Pulmonary artery endothelial cell (primary cell): Measurements from ENCODE around the gene ADGRG1. TPM values are rescaled to one million over a fixed set of nuclear protein-coding genes. Genes with fewer than 3 reads are reported as not detected.
A peak's percentile ranks its signal among the peaks of the same experiment; 100 is the strongest.
"Not testable (repeated sequence)": the region's sequence is repeated elsewhere in the genome, so short reads cannot be mapped to it uniquely, and the experiment has no call there.

Experiments used
- DNase-seq: peaks from one replicate; pipeline ENCODE4 v3.0.0-alpha.2; 2011; ENCODE audit warnings: low read depth, low spot score
- total RNA-seq: library from RNA; depleted of rRNA; stranded (reverse); fragments of >200 nt; gene quantifications from 2 replicates; pipeline ENCODE4 v1.2.3, GENCODE V29; 2014

Gene ADGRG1
- 22.8 and 32.1 TPM in 2 replicates for total RNA-seq

GRCh38 chr16:57628008-57628781 lies at the start of gene ADGRG1:
Gene ADGRG1, plus strand, starts transcription at chr16:57628630. Its CDS starts 21,658 bp downstream, at chr16:57650288.
- peak; percentile 87 for DNase-seq

DNA sequence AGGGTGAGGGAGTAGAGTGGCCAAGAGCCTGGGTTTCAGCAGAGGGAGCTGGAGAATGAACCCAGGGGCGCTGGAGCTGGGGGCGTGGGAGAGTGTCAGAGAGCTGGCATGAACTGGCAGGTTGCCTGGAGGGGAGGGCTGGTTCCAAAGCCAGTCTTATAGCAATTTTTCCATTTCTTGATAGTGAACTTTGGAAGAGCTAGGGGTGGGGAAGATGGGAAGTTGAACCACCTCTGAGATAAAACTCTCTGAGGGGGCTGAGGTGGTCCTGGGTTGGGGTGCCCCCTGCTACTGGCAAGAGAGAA lies 49.1 kb upstream of the ADGRG1 start:
- DNase-seq = no peak

DNA sequence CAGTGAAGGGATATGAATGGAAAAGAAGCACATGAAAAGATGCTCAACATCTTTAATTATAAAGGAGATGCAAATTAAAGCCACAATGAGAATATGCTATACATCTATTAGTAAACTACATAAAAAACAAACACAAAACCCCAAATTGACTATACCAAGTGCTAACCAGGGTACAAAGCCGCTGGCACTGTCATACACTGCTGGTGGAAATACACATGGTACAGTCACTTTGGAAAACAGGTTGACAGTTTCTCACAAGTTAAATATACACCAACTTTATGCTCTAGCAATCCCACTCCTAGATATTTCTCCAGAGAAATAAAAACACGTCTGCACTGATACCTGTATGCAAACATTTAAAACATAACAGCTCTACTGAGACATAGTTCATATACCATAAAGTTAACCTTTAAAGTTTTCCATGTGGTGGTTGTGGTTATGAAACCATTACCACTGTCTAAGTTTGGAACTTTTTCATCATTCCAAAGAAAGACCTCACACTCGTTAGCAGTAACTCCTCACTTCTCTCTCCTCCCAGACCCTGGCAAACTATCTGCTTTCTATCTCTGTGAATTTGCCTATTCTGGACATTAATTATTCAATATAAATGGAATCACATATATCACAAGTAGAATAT lies 43.3 kb upstream of the ADGRG1 start:
- DNase-seq = no peak

DNA sequence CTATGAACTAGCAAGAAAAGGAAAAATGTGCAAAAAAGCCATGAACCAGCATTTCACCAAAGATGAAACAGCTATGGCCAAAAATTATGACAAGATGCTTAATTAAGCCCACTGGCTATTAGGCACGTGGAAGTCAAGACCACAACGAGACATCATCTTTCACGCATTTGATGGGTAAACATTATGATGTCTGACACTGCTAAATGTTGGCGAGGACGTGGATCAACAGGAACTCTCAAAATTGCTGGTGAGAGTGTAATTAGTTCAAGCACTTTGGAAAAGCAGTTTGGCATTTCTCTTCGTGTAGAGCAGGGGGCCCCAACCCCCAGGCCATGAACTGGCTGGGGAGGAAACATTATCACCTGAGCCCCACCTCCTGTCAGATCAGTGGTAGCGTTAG lies 39.6 kb upstream of the ADGRG1 start:
- no peak for DNase-seq

- no peak for DNase-seq
These were observed 39.1 kb upstream of the ADGRG1 start for GRCh38 chr16:57589374-57589773.

DNA sequence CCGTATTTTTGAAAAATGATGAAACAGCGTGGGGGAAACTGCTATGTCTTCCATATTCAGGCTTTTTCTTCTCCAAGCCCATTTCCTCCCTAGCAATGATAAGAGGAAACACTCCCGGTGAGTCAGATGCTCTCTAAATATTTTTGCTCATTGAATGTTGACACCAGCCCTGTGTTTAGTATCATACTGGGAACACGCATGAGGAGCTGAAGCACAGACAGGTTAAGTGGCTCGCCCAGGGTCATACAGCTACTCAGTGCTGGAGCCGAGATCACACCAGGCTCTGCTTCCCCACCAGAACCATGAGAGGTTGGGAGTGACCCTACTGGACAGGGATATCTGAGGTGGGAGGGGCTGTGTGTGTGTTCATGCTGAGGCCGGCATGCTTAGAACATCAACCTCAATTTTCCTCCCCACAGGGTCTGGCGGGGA lies 37.8 kb upstream of the ADGRG1 start:
- DNase-seq = no peak

GRCh38 chr16:57591086-57591869 lies 37.2 kb upstream of the ADGRG1 start:
- peak; percentile 29 for DNase-seq

DNA sequence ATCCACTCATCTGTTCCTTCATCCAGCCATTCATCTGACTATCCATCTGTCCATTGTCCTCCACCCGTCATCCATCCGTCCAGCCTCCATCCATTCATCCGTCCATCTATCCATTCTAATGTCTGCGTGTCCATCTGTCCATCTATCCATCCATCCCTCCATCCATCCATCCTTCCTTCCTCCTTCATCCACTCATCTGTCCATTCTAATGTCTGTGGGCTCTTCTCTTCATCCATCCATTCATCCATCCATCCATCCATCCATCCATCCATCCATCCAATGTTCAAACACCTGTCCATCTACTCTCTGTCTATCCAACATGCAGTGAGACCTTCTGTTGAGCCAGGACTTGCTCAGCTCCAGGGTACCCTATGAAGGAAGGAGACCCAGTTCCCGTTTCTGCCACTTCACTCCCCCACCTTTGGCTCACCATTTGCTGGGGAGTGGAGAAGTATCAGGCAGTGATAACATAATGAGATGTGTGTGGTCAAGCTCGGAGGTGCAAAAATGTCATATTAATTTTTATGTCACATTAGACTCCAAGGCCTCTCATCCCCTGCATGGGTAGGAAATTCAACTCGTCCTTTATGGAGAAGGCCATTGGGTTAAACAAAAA lies 36.5 kb upstream of the ADGRG1 start:
- no peak for DNase-seq

GRCh38 chr16:57592591-57593003 lies 35.8 kb upstream of the ADGRG1 start:
- no peak for DNase-seq

DNA sequence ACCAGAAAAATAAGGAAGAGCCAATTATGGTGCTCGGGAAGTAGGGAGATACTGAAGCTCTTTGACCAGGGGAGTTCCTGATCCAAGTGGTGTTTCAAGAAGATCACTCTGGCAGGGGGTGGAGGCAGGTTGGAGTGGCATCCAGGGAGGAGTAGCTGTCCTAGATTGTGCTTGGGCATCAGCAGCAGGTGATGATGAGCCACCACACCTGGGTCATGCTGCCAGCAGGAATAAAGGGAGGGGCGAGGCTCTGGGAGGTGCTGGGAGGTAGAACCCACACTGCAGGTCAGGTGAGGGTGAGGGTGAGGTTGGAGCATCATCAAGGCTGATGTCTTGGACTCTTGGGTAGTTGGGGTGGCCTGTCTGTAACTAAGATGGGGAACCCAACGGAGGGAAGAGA lies 35.4 kb upstream of the ADGRG1 start:
- no peak for DNase-seq

GRCh38 chr16:57593990-57594389 lies 34.4 kb upstream of the ADGRG1 start:
- no peak for DNase-seq

GRCh38 chr16:57594531-57595031 lies 33.8 kb upstream of the ADGRG1 start:
- no peak for DNase-seq

DNA sequence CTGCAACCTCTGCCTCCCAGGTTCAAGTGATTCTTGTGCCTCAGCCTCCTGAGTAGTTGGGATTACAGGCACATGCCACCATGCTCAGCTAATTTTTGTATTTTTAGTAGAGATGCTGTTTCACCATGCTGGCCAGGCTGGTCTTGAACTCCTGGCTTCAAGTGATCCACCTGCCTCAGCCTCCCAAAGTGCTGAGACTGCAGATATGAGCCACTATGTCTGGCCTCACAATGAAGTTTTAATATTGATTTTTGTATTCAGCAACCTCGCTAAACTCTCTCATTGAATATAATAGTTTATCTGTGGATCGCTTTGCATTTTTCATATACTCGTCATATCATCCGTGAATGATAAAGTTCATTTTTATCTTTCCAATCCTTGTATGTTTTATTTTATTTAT lies 32.2 kb upstream of the ADGRG1 start:
- DNase-seq = not testable (repeated sequence)

DNA sequence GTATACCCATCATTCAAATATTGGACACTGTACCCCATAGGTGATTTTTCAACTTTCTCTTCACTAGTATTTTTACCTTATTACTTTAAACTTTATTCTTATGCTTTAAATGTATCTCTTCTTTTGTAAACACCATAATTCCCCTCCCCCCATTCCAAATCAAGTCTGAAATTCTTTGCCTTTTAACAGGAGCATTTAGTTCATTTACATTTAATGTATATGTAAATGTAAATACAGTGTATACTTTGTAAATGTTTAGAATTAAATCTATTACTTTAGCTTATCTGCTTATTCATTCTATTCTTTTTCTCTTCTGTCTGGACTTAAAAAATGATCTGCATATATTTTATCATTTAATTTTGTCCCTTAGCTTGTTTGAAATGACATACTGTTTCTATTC lies 30.0 kb upstream of the ADGRG1 start:
- DNase-seq = no peak

DNA sequence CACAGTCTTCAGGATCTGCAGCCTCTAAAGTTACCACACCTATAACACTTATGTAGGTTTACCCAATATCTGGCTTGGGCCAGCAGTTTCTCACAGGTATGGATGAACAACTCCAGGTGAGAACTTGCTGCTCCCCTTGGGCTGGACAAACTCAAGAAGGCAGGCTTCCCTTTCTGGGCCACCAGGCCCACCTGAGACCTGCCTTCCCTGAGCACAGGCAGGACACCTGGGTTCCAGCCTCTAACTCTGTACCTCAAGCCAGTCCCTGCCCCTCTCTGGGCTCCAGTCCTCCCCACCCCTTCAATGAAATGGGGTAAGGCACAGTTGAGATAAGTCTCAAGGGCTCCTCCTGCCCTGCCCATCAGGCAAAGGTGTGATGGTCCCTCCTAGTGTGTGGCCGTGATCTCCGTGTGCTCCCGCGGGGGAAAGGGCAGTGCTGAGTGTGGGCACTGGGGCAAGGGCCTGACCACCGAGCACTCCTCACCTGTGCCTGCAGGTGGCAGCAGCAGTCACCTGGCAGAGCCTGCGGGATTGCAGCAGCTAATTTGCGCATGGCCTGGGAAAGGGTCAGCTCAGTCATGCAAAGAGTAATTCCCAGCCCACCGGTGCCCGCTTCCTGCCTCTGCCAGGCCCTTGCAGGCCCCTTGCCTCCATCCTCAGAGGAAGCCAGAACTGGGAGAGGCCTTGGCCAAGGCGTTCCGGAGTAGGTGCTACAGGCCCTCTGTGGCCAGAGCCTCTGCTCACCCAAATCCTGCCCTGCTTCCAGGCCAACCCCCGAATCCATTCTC lies 28.2 kb upstream of the ADGRG1 start:
- DNase-seq = no peak

- no peak for DNase-seq
These were observed 27.4 kb upstream of the ADGRG1 start for GRCh38 chr16:57600952-57601580.

- no peak for DNase-seq
These were observed 26.5 kb upstream of the ADGRG1 start for GRCh38 chr16:57601801-57602478.

DNA sequence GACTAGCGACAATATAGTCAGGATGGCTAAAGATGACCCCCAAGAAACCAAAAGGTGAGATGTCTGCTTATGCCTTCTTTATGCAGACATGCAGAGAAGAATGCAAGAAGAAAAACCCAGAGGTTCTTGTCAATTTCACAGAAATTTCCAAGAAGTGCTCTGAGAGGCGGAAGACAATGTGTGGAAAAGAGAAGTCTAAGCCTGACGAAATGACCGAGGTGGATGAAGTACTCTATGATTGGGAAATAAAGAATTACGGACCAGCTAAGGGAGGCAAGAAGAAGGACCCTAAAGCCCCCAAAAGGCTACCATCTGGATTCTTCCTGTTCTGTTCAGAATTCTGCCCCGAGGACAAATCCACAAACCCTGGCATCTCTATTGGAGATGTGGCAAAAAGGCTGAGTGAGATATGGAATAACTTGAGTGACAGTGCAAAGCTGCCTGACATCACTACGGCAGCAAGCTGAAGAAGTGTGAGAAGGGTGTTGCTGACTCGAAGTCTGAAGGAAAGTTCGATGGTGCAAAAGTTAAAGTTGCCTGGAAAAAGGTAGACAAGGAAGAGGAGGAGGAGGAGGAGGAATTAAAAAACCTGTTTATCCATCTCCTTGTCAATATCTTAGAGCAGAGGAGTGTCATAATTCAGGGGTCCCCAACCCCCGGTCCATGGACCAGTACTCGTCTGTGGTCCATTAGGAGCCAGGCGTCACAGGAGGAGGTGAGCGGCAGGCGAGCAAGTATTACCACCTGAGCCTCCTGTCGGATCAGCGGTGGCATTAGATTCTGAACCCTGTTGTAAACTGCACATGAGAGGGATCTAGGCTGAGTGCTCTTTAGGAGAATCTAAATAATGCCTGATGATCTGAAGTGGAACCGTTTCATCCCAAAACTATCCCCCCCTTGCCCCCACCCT lies 25.1 kb upstream of the ADGRG1 start:
- DNase-seq = no peak

DNA sequence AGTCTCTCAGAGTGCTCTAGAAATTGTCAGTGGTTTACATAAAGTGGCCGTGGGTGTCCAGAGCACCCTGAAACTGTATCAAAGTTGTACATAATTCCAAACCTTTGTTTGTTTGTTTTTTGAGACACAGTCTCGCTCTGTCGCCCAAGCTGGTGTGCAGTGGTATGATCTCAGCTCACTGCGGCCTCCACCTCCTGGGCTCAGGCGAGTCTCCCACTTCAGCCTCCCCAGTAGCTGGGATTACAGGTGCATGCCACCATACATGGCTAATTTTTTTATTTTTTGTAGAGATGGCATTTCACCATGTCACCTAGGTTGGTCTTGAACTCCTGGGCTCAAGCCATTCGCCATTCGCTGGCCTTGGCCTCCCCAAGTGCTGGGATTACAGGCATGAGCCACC lies 24.3 kb upstream of the ADGRG1 start:
- no peak for DNase-seq
